Astrocyte (in vitro differentiated cells and primary cell): Measurements from ENCODE around the gene TTLL8.

ENCODE experiments used
- CTCF ChIP-seq: IDR thresholded peaks from 2 replicates; pipeline ENCODE4 v1.5.1; 2011; ENCODE audit warnings: low read depth, mild to moderate bottlenecking, inconsistent platforms, low read length, moderate library complexity; ENCODE audit not compliant: insufficient read depth
- EZH2 ChIP-seq: IDR thresholded peaks from 2 replicates; pipeline ENCODE4 v1.6.1; 2012; ENCODE audit warnings: mild to moderate bottlenecking, low read length, inconsistent platforms; ENCODE audit not compliant: insufficient read depth

GRCh38 chr22:50041361-50042065 lies 16.6 kb downstream of the TTLL8 start:
- no peak for TF ChIP-seq CTCF
- no peak for TF ChIP-seq EZH2
